K562 (cell line): Measurements from ENCODE around the gene RAP2B. TPM values are rescaled to one million over a fixed set of nuclear protein-coding genes. Genes with fewer than 3 reads are reported as not detected.

ENCODE experiments used
- CBX1 ChIP-seq: sonication (generic); IDR thresholded peaks from 2 replicates; pipeline ENCODE4 v1.6.1; 2016; ENCODE audit warnings: antibody characterized with exemption, low read depth, mild to moderate bottlenecking
- FOSL1 ChIP-seq: fragments of 200-800 bp; sonication (Bioruptor generic); conservative IDR thresholded peaks from 2 replicates; pipeline ENCODE4 v1.6.1; 2016; ENCODE audit warnings: missing genetic modification characterization, missing compliant biosample characterization
- SMARCC2 ChIP-seq: fragments of 450-650 bp; IDR thresholded peaks from 2 replicates; pipeline ENCODE4 v1.6.1; 2017; ENCODE audit warnings: antibody characterized with exemption, moderate library complexity, mild to moderate bottlenecking, low read depth
- SREBF1 ChIP-seq: fragments of 150-350 bp; IDR thresholded peaks from 2 replicates; pipeline ENCODE4 v1.6.1; 2014; ENCODE audit warnings: antibody characterized with exemption, low read depth, low read length, borderline replicate concordance
- TBL1XR1 ChIP-seq, 2 experiments: IDR thresholded peaks; 2 replicates each; pipeline ENCODE4 v1.6.1; 2012; ENCODE audit warnings: improper control_type of control experiment in 2 of 2, low read length in 2 of 2, mild to moderate bottlenecking in 1 of 2
- TCF3 ChIP-seq: sonication (generic); formaldehyde crosslinking; IDR thresholded peaks from 2 replicates; pipeline ENCODE4 v1.4.0; 2020; ENCODE audit warnings: mild to moderate bottlenecking, missing genetic modification reagents
- ZNF12 ChIP-seq: sonication (generic); formaldehyde crosslinking; IDR thresholded peaks from 2 replicates; pipeline ENCODE4 v1.4.0; 2020; ENCODE audit warnings: mild to moderate bottlenecking, missing genetic modification reagents
- ZNF766 ChIP-seq: fragments of 200-800 bp; sonication (Bioruptor generic); conservative IDR thresholded peaks from 2 replicates; pipeline ENCODE4 v1.6.1; 2016; ENCODE audit warnings: missing genetic modification characterization, missing compliant biosample characterization
- ZNF79 ChIP-seq: fragments of 250-450 bp; sonication (Bioruptor Pico); IDR thresholded peaks from 2 replicates; pipeline ENCODE4 v1.4.0; 2020; ENCODE audit warnings: low read depth, mild to moderate bottlenecking, moderate library complexity
- polyA plus RNA-seq, 8 experiments: library from polyadenylated mRNA; depleted of rRNA in 4 of 8; stranded (reverse) in 5 of 8; unstranded in 3 of 8; fragments of >200 nt; fragmentation: Nextera tagmentation in 2 of 8; fragmentation: Illumina TruSeq in 1 of 8; extraction: Ambion mirVana in 2 of 8; extraction: Trizol in 1 of 8; gene quantifications; 2 replicates each; pipeline versions ENCODE4 v1.2.1 to v1.2.3, GENCODE V29; 2011 to 2014; ENCODE audit warnings: inconsistent platforms in 1 of 8, missing spikeins in 1 of 8
- total RNA-seq, 7 experiments: library from RNA; depleted of rRNA in 6 of 7; stranded (reverse); fragments of >200 nt in 6 of 7; fragmentation: Illumina TruSeq in 2 of 7; extraction: Trizol in 2 of 7; gene quantifications; 2 replicates each; pipeline versions ENCODE4 v1.2.1 to v1.2.3, GENCODE V29; 2011 to 2021; ENCODE audit warnings: low replicate concordance in 1 of 7
- TF ChIP-seq, protein P1 (sequence below), 2 experiments: fragments of 450-650 bp in 1 of 2; IDR thresholded peaks; 2 replicates each; pipeline ENCODE4 v1.6.1; 2011 to 2017; ENCODE audit warnings: low read depth in 2 of 2, antibody characterized with exemption in 1 of 2, borderline replicate concordance in 1 of 2, low read length in 1 of 2, mild to moderate bottlenecking in 1 of 2, mixed read lengths in 1 of 2; ENCODE audit not compliant: control insufficient read depth in 1 of 2
- TF ChIP-seq, protein P2 (sequence below): fragments of 250-450 bp; sonication (Bioruptor Pico); IDR thresholded peaks from 2 replicates; pipeline ENCODE4 v1.5.0; 2021; ENCODE audit warnings: mild to moderate bottlenecking, moderate library complexity

The RAP2B gene
- total and polyA plus RNA-seq, 9 of the 15 experiments (the other 6 are each of a cell fraction or from before 2014, with no cell fraction given): 9.4 to 31.2 (median 15.8) TPM

DNA sequence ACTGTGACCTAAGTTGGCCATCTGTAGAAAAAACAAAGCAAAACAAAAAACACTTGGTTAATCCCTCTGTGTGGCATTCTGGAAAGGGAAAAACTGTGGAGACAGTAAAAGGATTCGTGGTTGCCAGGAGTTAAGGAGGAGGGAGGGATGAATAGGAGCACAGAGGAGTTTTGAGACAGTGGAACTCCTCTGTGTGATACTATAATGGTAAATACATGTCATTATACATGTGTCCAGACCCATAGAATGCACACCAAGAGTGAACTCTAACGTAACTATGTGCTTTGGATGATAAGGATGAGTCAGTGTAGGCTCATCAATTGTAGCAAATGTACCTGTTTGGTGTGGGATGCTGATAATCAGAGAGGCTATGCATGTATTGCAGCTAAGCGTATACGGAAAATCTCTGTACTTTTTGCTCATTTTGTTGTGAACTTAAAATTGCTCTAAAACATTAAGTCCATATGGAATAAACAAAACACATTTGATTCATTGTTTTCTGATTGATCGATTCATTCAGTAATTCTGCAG, 33.4 kb downstream of the RAP2B start (continued):
- no peak for TF ChIP-seq ZNF79 (CRISPR knock-in tag)
- no peak for TF ChIP-seq SREBF1
- TF ChIP-seq ZNF12 (CRISPR knock-in tag): no peak
- TF ChIP-seq ZNF766: no peak
- no peak for TF ChIP-seq TBL1XR1 (IDR thresholded peaks at IDR 0.05; ENCODE audit: low read length in 2 of 2)
- TF ChIP-seq CBX1: no peak
- TF ChIP-seq, protein P1, sequence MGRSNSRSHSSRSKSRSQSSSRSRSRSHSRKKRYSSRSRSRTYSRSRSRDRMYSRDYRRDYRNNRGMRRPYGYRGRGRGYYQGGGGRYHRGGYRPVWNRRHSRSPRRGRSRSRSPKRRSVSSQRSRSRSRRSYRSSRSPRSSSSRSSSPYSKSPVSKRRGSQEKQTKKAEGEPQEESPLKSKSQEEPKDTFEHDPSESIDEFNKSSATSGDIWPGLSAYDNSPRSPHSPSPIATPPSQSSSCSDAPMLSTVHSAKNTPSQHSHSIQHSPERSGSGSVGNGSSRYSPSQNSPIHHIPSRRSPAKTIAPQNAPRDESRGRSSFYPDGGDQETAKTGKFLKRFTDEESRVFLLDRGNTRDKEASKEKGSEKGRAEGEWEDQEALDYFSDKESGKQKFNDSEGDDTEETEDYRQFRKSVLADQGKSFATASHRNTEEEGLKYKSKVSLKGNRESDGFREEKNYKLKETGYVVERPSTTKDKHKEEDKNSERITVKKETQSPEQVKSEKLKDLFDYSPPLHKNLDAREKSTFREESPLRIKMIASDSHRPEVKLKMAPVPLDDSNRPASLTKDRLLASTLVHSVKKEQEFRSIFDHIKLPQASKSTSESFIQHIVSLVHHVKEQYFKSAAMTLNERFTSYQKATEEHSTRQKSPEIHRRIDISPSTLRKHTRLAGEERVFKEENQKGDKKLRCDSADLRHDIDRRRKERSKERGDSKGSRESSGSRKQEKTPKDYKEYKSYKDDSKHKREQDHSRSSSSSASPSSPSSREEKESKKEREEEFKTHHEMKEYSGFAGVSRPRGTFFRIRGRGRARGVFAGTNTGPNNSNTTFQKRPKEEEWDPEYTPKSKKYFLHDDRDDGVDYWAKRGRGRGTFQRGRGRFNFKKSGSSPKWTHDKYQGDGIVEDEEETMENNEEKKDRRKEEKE (IDR thresholded peaks at IDR 0.05; ENCODE audit: borderline replicate concordance in 1 of 2, control insufficient read depth in 1 of 2, low read depth in 2 of 2, low read length in 1 of 2): no peak
- TF ChIP-seq FOSL1 (tag): peak; percentile 91
- TF ChIP-seq SMARCC2: no peak
- TF ChIP-seq, protein P2, sequence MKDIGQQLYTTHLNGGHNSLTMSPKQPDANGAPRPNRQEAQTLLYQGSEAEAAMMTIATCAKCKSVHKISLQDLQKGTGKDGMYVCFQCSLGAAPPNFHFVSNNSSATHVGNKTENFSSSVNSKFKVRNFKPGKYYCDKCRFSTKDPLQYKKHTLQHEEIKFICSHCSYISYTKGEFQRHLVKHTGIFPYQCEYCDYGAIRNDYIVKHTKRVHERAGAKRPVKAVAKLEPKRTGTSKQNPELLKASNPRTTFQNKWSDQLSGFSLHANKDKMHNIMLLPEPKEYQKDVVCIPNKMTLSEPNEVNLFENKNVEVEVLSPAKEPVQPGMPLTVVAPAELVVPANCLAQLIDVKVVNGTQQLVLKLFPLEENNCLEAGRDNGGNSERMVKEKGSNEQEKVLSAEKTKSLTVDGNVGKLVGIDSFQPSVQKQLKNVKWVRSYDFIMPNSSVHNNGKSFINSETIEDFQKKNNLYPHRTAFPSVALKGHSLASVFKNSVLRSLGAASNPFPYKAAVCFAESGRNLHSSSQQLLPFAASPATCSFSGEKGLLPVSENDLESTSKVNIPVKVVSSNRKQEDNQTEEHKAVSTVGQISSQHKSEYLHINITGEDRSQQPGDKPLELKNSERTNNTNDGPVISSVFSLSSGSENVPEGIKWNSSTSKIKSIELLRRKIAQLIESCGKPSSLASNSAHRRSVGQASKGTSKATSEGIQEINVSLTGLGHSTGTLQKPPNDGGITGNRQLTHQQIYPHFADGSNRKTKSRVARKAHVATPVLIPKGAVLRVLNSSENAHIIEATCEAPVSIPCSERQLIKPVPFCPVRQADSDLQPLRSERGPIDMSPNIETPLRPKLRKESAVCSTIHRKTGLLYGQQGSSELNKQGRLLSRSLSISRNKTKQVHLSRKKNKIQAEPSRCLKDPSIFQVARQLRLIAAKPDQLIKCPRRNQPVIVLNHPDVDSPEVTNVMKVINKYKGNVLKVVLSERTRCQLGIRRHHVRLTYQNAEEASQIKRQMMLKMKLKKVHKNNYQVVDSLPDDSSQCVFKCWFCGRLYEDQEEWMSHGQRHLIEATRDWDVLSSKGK: no peak
- TF ChIP-seq TCF3 (CRISPR knock-in tag): peak; percentile 77
